HepG2 (cell line): ENCODE results near the gene WDR47. TPM values are rescaled to one million over a fixed set of nuclear protein-coding genes. Genes with fewer than 3 reads are reported as not detected.

ENCODE experiments used
- FOXP1 ChIP-seq, 2 experiments: fragments of 450-650 bp in 1 of 2; IDR thresholded peaks; 2 replicates each; pipeline ENCODE4 v1.6.1; 2017 to 2018; ENCODE audit warnings: antibody characterized with exemption in 1 of 2
- GLI4 ChIP-seq: sonication (generic); formaldehyde crosslinking; IDR thresholded peaks from 2 replicates; pipeline ENCODE4 v1.5.1; 2020; ENCODE audit warnings: missing genetic modification reagents, mild to moderate bottlenecking, moderate library complexity, borderline replicate concordance
- NCOR1 ChIP-seq: fragments of 200-600 bp; sonication (generic); IDR thresholded peaks from 2 replicates; pipeline ENCODE4 v1.7.0; 2017; ENCODE audit warnings: antibody characterized with exemption, low read length, borderline replicate concordance
- PCBP1 ChIP-seq: fragments of 200-400 bp; formaldehyde crosslinking; IDR thresholded peaks from 2 replicates; pipeline ENCODE4 v1.6.1; 2017; ENCODE audit warnings: mild to moderate bottlenecking, low read depth, low read length, borderline replicate concordance
- SP140L ChIP-seq: sonication (generic); formaldehyde crosslinking; IDR thresholded peaks from 2 replicates; pipeline ENCODE4 v1.4.0; 2020; ENCODE audit warnings: missing genetic modification reagents, borderline replicate concordance
- SP5 ChIP-seq: IDR thresholded peaks from 2 replicates; pipeline ENCODE4 v1.6.1; 2016; ENCODE audit warnings: low read depth, borderline replicate concordance
- ZNF251 ChIP-seq: sonication (generic); formaldehyde crosslinking; IDR thresholded peaks from 2 replicates; pipeline ENCODE4 v1.9.0; 2021; ENCODE audit warnings: mild to moderate bottlenecking, missing genetic modification reagents
- ZNF549 ChIP-seq: sonication (generic); formaldehyde crosslinking; IDR thresholded peaks from 2 replicates; pipeline ENCODE4 v1.5.0; 2020; ENCODE audit warnings: missing genetic modification reagents
- polyA plus RNA-seq, 8 experiments: library from polyadenylated mRNA; depleted of rRNA in 3 of 8; stranded (reverse) in 7 of 8; unstranded in 1 of 8; fragments of >200 nt; fragmentation: Illumina TruSeq in 4 of 8; extraction: Trizol in 4 of 8; gene quantifications; 2 replicates each; pipeline versions ENCODE4 v1.2.1 to v1.2.3, GENCODE V29; 2011 to 2016; ENCODE audit warnings: low read depth in 4 of 8, missing spikeins in 1 of 8, mixed read lengths in 1 of 8; ENCODE audit not compliant: insufficient read depth in 1 of 8
- total RNA-seq, 5 experiments: library from RNA; depleted of rRNA; stranded (reverse); fragments of >200 nt; fragmentation: Illumina TruSeq; extraction: Trizol; gene quantifications; 2 replicates each; pipeline ENCODE4 v1.2.3, GENCODE V29; 2016; ENCODE audit warnings: low read depth in 1 of 5
- TF ChIP-seq, protein P1 (sequence below): IDR thresholded peaks from 2 replicates; pipeline ENCODE4 v1.6.1; 2016; ENCODE audit warnings: low read depth, missing genetic modification reagents, missing compliant biosample characterization
- TF ChIP-seq, protein P2 (sequence below), 2 experiments: IDR thresholded peaks; 2 replicates each; pipeline ENCODE4 v1.6.1; 2011 to 2012; ENCODE audit warnings: low read length in 2 of 2, borderline replicate concordance in 1 of 2, low read depth in 1 of 2, mild to moderate bottlenecking in 1 of 2, moderate library complexity in 1 of 2
- TF ChIP-seq, protein P3 (sequence below): IDR thresholded peaks from 2 replicates; pipeline ENCODE4 v1.4.0; 2020; ENCODE audit warnings: mild to moderate bottlenecking, missing genetic modification reagents
- TF ChIP-seq, protein P4 (sequence below): sonication (generic); formaldehyde crosslinking; IDR thresholded peaks from 2 replicates; pipeline ENCODE4 v1.5.0; 2020; ENCODE audit warnings: missing genetic modification reagents, mild to moderate bottlenecking, borderline replicate concordance

WDR47 gene
- total and polyA plus RNA-seq, 2 of the 13 experiments (the other 11 are each of a cell fraction or from before 2014, with no cell fraction given): 4.3 to 5.9 TPM

DNA sequence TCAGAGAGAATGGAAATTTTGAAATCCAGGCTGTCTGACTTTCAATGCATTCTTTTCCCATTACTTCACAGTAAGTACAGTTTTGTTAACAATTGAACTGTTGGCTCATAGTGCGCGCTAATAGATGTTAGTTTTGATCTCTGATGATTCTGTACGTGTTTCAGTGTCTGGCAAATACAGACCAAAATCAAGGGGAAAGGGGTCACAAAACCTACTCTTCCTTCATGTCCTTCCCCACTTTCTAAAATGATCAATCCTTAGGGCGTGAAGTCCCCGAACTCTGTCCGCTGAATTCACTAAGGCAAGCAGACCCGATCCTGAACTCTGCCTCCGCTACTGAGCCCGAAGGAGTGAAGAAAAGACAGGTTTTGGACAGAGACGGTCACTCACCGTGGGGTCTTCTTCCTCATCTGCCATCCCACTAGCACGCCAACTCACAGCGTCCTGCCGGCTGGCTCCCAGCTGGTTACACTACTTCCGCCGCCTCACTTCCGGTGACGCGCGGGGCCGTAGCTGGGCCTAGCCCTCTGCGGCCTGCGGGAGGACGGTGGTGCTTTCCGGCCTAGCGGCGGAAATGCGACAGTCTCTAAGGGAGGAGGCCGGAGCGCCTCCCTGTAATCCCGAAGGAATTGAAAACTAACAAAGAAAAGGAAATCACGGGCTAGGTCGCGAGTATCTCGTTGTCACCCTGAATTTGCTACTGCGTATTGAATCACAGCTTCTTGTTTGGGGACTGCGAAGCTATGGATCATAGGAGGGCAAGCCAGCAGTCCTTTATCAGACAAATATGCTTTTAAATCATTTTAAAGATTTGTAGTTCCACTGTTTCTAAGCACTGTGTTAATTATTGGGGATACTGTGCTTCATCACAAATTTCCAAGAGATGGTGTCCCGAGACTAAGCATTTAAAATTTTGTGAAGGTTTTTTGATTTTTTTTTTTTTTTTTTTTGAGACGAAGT, 33.9 kb upstream of the WDR47 start, which contains the start of gene TAF13 (continued):
- peak; percentile 24; the same call in 1 of the 2 replicates for TF ChIP-seq SP5
- peak; percentile 32; the same call in 1 of the 2 replicates for TF ChIP-seq NCOR1
- TF ChIP-seq, protein P1, sequence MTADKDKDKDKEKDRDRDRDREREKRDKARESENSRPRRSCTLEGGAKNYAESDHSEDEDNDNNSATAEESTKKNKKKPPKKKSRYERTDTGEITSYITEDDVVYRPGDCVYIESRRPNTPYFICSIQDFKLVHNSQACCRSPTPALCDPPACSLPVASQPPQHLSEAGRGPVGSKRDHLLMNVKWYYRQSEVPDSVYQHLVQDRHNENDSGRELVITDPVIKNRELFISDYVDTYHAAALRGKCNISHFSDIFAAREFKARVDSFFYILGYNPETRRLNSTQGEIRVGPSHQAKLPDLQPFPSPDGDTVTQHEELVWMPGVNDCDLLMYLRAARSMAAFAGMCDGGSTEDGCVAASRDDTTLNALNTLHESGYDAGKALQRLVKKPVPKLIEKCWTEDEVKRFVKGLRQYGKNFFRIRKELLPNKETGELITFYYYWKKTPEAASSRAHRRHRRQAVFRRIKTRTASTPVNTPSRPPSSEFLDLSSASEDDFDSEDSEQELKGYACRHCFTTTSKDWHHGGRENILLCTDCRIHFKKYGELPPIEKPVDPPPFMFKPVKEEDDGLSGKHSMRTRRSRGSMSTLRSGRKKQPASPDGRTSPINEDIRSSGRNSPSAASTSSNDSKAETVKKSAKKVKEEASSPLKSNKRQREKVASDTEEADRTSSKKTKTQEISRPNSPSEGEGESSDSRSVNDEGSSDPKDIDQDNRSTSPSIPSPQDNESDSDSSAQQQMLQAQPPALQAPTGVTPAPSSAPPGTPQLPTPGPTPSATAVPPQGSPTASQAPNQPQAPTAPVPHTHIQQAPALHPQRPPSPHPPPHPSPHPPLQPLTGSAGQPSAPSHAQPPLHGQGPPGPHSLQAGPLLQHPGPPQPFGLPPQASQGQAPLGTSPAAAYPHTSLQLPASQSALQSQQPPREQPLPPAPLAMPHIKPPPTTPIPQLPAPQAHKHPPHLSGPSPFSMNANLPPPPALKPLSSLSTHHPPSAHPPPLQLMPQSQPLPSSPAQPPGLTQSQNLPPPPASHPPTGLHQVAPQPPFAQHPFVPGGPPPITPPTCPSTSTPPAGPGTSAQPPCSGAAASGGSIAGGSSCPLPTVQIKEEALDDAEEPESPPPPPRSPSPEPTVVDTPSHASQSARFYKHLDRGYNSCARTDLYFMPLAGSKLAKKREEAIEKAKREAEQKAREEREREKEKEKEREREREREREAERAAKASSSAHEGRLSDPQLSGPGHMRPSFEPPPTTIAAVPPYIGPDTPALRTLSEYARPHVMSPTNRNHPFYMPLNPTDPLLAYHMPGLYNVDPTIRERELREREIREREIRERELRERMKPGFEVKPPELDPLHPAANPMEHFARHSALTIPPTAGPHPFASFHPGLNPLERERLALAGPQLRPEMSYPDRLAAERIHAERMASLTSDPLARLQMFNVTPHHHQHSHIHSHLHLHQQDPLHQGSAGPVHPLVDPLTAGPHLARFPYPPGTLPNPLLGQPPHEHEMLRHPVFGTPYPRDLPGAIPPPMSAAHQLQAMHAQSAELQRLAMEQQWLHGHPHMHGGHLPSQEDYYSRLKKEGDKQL (CRISPR knock-in tag): 0 out of 2 replicates have a peak, but pooled peaks have one; percentile 18
- no peak for TF ChIP-seq ZNF549 (CRISPR knock-in tag)
- no peak for TF ChIP-seq SP140L (CRISPR knock-in tag)
- TF ChIP-seq ZNF251 (CRISPR knock-in tag): no peak
- TF ChIP-seq, protein P2, sequence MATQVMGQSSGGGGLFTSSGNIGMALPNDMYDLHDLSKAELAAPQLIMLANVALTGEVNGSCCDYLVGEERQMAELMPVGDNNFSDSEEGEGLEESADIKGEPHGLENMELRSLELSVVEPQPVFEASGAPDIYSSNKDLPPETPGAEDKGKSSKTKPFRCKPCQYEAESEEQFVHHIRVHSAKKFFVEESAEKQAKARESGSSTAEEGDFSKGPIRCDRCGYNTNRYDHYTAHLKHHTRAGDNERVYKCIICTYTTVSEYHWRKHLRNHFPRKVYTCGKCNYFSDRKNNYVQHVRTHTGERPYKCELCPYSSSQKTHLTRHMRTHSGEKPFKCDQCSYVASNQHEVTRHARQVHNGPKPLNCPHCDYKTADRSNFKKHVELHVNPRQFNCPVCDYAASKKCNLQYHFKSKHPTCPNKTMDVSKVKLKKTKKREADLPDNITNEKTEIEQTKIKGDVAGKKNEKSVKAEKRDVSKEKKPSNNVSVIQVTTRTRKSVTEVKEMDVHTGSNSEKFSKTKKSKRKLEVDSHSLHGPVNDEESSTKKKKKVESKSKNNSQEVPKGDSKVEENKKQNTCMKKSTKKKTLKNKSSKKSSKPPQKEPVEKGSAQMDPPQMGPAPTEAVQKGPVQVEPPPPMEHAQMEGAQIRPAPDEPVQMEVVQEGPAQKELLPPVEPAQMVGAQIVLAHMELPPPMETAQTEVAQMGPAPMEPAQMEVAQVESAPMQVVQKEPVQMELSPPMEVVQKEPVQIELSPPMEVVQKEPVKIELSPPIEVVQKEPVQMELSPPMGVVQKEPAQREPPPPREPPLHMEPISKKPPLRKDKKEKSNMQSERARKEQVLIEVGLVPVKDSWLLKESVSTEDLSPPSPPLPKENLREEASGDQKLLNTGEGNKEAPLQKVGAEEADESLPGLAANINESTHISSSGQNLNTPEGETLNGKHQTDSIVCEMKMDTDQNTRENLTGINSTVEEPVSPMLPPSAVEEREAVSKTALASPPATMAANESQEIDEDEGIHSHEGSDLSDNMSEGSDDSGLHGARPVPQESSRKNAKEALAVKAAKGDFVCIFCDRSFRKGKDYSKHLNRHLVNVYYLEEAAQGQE (IDR thresholded peaks at IDR 0.05; ENCODE audit: borderline replicate concordance in 1 of 2, low read depth in 1 of 2, low read length in 2 of 2): peak in 1 of 2 experiments; percentile 36; a peak in 1 of 4 replicates
- no peak for TF ChIP-seq GLI4 (CRISPR knock-in tag)
- TF ChIP-seq, protein P3, sequence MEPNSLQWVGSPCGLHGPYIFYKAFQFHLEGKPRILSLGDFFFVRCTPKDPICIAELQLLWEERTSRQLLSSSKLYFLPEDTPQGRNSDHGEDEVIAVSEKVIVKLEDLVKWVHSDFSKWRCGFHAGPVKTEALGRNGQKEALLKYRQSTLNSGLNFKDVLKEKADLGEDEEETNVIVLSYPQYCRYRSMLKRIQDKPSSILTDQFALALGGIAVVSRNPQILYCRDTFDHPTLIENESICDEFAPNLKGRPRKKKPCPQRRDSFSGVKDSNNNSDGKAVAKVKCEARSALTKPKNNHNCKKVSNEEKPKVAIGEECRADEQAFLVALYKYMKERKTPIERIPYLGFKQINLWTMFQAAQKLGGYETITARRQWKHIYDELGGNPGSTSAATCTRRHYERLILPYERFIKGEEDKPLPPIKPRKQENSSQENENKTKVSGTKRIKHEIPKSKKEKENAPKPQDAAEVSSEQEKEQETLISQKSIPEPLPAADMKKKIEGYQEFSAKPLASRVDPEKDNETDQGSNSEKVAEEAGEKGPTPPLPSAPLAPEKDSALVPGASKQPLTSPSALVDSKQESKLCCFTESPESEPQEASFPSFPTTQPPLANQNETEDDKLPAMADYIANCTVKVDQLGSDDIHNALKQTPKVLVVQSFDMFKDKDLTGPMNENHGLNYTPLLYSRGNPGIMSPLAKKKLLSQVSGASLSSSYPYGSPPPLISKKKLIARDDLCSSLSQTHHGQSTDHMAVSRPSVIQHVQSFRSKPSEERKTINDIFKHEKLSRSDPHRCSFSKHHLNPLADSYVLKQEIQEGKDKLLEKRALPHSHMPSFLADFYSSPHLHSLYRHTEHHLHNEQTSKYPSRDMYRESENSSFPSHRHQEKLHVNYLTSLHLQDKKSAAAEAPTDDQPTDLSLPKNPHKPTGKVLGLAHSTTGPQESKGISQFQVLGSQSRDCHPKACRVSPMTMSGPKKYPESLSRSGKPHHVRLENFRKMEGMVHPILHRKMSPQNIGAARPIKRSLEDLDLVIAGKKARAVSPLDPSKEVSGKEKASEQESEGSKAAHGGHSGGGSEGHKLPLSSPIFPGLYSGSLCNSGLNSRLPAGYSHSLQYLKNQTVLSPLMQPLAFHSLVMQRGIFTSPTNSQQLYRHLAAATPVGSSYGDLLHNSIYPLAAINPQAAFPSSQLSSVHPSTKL (CRISPR knock-in tag): peak; percentile 79
- TF ChIP-seq, protein P4, sequence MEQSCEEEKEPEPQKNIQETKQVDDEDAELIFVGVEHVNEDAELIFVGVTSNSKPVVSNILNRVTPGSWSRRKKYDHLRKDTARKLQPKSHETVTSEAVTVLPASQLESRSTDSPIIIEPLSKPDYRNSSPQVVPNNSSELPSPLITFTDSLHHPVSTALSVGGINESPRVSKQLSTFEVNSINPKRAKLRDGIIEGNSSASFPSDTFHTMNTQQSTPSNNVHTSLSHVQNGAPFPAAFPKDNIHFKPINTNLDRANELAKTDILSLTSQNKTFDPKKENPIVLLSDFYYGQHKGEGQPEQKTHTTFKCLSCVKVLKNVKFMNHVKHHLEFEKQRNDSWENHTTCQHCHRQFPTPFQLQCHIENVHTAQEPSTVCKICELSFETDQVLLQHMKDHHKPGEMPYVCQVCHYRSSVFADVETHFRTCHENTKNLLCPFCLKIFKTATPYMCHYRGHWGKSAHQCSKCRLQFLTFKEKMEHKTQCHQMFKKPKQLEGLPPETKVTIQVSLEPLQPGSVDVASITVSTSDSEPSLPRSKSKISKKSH (CRISPR knock-in tag): no peak
- no peak for TF ChIP-seq FOXP1 (IDR thresholded peaks at IDR 0.05)
- no peak for TF ChIP-seq FOXP1 (CRISPR knock-in tag; IDR thresholded peaks at IDR 0.05)
- TF ChIP-seq PCBP1: no peak
